Peyer's patch (tissue), 4 donors: ENCODE results near the gene KBTBD4. TPM values are rescaled to one million over a fixed set of nuclear protein-coding genes. Genes with fewer than 3 reads are reported as not detected.
A peak's percentile ranks its signal among the peaks of the same experiment; 100 is the strongest.
"Not testable (repeated sequence)": the region's sequence is repeated elsewhere in the genome, so short reads cannot be mapped to it uniquely, and the experiment has no call there.

Experiments
- DNase-seq, 3 donors: peaks; one replicate each; pipeline ENCODE4 v3.0.0-alpha.2; 2017 to 2019
- H3K27ac ChIP-seq, 4 donors: fragments of 200-600 bp; sonication (generic); one replicate each; pipeline ENCODE4 v1.5.1; 2016 to 2019
- H3K27me3 ChIP-seq, 2 donors: fragments of 200-600 bp; sonication (generic); one replicate each; pipeline ENCODE4 v1.5.1; 2019
- H3K36me3 ChIP-seq, 3 donors: fragments of 200-600 bp; sonication (generic); one replicate each; pipeline ENCODE4 v1.5.1; 2016 to 2019
- H3K4me1 ChIP-seq, 4 donors: fragments of 200-600 bp; sonication (generic); one replicate each; pipeline ENCODE4 v1.5.1; 2016 to 2019
- H3K4me3 ChIP-seq, 4 donors: fragments of 200-600 bp; sonication (generic); 1 replicate in 3 of 4; 2 replicates in 1 of 4; pipeline ENCODE4 v1.5.1; 2016 to 2019; ENCODE audit warnings: mild to moderate bottlenecking in 1 of 4
- H3K9me3 ChIP-seq, 4 donors: fragments of 200-600 bp; sonication (generic); one replicate each; pipeline ENCODE4 v1.5.1; 2016 to 2019; ENCODE audit warnings: mild to moderate bottlenecking in 1 of 4
- POLR2A ChIP-seq, 2 donors: fragments of 450-650 bp; IDR thresholded peaks; one replicate each; pipeline ENCODE4 v1.5.1; 2017; ENCODE audit warnings: antibody characterized with exemption in 2 of 2, mild to moderate bottlenecking in 2 of 2, moderate library complexity in 2 of 2
- total RNA-seq, 4 donors: library from RNA; depleted of rRNA; stranded (reverse); fragments of >200 nt; gene quantifications; one replicate each; pipeline ENCODE4 v1.1.0, GENCODE V29; 2016
- TF ChIP-seq, protein P1 (sequence below), 6 experiments: fragments of 450-650 bp in 4 of 6; fragments of 200-600 bp in 2 of 6; sonication (generic) in 1 of 6; IDR thresholded peaks; one replicate each; pipeline ENCODE4 v1.5.1; 2017 to 2019; ENCODE audit warnings: antibody characterized with exemption in 6 of 6, mild to moderate bottlenecking in 3 of 6, moderate library complexity in 1 of 6

The KBTBD4 gene
- total RNA-seq, 4 donors from 2014 or later: 6.6 to 11.9 (median 9.7) TPM

GRCh38 chr11:47560426-47560825 is 18.3 kb downstream of the KBTBD4 start:
- no peak for TF ChIP-seq POLR2A (IDR thresholded peaks at IDR 0.05)
- Histone ChIP-seq H3K27ac (no peak overlapping the region), H3K36me3 (no peaks in the 10 kb centered on the region), H3K4me1 (peaks cover 0 to 11% (median 2%) of the 10 kb centered on the region in 4 donors), H3K4me3 (no peak overlapping the region), H3K27me3 (no peaks in the 10 kb centered on the region), H3K9me3 (no peaks in the 10 kb centered on the region)
- no peak for DNase-seq

DNA sequence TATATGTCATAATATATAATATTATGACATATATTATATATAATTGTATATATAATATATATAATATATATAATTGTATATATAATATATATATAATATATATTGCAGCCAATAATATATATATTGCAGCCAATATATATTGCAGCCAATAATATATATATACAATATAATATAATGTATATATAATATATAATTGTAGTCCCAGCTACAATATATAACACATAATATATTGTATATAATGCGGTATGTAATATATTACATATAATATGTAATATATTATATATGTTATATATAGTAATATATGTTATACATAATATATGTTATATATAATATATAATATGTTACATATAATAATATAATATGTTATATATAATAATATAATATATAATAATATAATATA is 20.1 kb downstream of the KBTBD4 start:
- H3K27me3 ChIP-seq: no peaks in the 10 kb centered on the region
- no peaks in the 10 kb centered on the region for H3K4me1 ChIP-seq
- H3K4me3 ChIP-seq: no peak overlapping the region
- no peak for DNase-seq
- TF ChIP-seq, protein P1, sequence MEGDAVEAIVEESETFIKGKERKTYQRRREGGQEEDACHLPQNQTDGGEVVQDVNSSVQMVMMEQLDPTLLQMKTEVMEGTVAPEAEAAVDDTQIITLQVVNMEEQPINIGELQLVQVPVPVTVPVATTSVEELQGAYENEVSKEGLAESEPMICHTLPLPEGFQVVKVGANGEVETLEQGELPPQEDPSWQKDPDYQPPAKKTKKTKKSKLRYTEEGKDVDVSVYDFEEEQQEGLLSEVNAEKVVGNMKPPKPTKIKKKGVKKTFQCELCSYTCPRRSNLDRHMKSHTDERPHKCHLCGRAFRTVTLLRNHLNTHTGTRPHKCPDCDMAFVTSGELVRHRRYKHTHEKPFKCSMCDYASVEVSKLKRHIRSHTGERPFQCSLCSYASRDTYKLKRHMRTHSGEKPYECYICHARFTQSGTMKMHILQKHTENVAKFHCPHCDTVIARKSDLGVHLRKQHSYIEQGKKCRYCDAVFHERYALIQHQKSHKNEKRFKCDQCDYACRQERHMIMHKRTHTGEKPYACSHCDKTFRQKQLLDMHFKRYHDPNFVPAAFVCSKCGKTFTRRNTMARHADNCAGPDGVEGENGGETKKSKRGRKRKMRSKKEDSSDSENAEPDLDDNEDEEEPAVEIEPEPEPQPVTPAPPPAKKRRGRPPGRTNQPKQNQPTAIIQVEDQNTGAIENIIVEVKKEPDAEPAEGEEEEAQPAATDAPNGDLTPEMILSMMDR (IDR thresholded peaks at IDR 0.05): no peak
- TF ChIP-seq POLR2A (IDR thresholded peaks at IDR 0.05): no peak
- H3K9me3 ChIP-seq: no peaks in the 10 kb centered on the region
- no peaks in the 10 kb centered on the region for H3K36me3 ChIP-seq
- H3K27ac ChIP-seq: no peak overlapping the region

GRCh38 chr11:47557004-47557403 is 21.8 kb downstream of the KBTBD4 start:
- DNase-seq, H3K36me3 ChIP-seq, H3K9me3 ChIP-seq, H3K27ac ChIP-seq, H3K4me1 ChIP-seq, H3K27me3 ChIP-seq, H3K4me3 ChIP-seq: not testable (repeated sequence)

- Histone ChIP-seq H3K4me3 (peak overlapping the region; percentile 90 to 99 (median 97)), H3K36me3 (no peaks in the 10 kb centered on the region), H3K27ac (peak overlapping the region; percentile 85 to 98 (median 94)), H3K27me3 (no peaks in the 10 kb centered on the region), H3K4me1 (peaks cover 0 to 30% (median 2%) of the 10 kb centered on the region in 4 donors), H3K9me3 (no peaks in the 10 kb centered on the region)
- no peak for DNase-seq
- TF ChIP-seq, protein P1 (IDR thresholded peaks at IDR 0.05): no peak
- TF ChIP-seq POLR2A (IDR thresholded peaks at IDR 0.05): no peak
Measured at GRCh38 chr11:47553406-47553743, 25.4 kb downstream of the KBTBD4 start.

DNA sequence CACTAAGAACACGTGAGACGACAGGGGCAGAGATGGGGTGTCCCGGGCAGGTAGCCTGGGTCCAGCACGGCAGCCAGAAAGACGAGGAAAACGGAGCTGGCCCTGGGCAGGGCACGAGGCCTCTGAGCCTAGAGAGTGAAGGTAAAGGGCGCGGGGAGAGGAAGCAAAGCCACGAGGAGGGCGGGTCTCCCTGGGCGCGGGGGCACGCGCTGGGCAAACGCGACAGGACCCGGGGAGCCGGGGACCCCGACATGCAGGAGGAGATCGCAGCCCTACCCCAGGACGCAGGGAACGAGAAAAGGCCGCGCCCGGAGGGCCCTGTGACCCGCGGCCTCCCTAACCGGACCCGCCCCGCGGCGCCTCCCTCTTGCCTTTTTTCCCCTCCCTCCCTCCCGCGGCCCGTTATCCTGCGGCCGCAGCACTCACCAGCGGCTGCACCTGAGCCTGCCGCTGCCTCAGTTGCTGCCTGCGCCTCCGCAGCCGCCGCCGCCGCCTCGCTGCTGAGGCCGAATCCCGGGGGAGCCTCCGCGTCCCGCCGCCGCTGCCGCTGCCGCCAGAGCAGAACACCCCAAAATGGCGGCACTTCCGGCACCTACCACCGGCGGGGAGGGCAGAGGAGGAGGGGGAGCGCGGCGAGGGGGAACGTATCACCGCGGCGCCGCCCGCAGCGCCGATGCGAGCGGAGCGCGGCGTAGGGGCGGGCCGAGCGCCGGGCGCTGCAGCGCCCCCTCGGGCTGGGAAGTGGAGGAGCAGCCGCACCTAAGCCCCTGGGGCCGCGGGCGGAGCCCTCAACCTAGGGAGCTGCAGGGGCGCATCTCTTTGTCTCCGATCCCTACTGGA is 26.0 kb downstream of the KBTBD4 start, which contains the start of gene CELF1:
Gene CELF1 (minus strand): TSS at position 567 of the 840 bp plus-strand sequence. CDS start 53,609 bp downstream, outside the sequence.
- peak; percentile 26 to 55 for TF ChIP-seq POLR2A (IDR thresholded peaks at IDR 0.05)
- TF ChIP-seq, protein P1 (IDR thresholded peaks at IDR 0.05): peak; percentile 82 to 97 (median 92)
- peaks cover 0 to 30% (median 2%) of the 10 kb centered on the region in 4 donors for H3K4me1 ChIP-seq

GRCh38 chr11:47552056-47552565 is 26.7 kb downstream of the KBTBD4 start:
- Histone ChIP-seq H3K9me3 (no peaks in the 10 kb centered on the region), H3K36me3 (no peaks in the 10 kb centered on the region), H3K27ac (peak overlapping the region; percentile 85 to 98 (median 94)), H3K4me1 (peaks cover 0 to 30% (median 2%) of the 10 kb centered on the region in 4 donors), H3K4me3 (peak overlapping the region; percentile 90 to 99 (median 97)), H3K27me3 (no peaks in the 10 kb centered on the region)
- DNase-seq: peak in 1 of 3 donors; percentile 24
- no peak for TF ChIP-seq POLR2A (IDR thresholded peaks at IDR 0.05)
- TF ChIP-seq, protein P1 (IDR thresholded peaks at IDR 0.05): no peak

More for the DNA sequence above, 26.0 kb downstream of the KBTBD4 start, which contains the start of gene CELF1:
- Histone ChIP-seq H3K36me3 (no peaks in the 10 kb centered on the region), H3K27me3 (no peaks in the 10 kb centered on the region), H3K9me3 (no peaks in the 10 kb centered on the region), H3K4me3 (peak within 1 kb of the TSS; percentile 90 to 99 (median 97)), H3K27ac (peak within 1 kb of the TSS; percentile 85 to 98 (median 94))
- peak; percentile 90 to 96 (median 95) for DNase-seq
